ENCODE measurements around the gene CUL1. TPM values are rescaled to one million over a fixed set of nuclear protein-coding genes. Genes with fewer than 3 reads are reported as not detected.

Gene CUL1
- polyA plus RNA-seq, 3 donors, result 53.4 to 59.4 (median 59.0) TPM

GRCh38 chr7:148712678-148713329 lies 14.1 kb downstream of the CUL1 start:
- DNase-seq, result no peak

GRCh38 chr7:148714498-148714897 lies 15.8 kb downstream of the CUL1 start:
- no peak for DNase-seq

- no peak for DNase-seq
These were observed 16.3 kb downstream of the CUL1 start for GRCh38 chr7:148715027-148715426.

GRCh38 chr7:148717266-148717793 lies 18.6 kb downstream of the CUL1 start:
- no peak for DNase-seq

GRCh38 chr7:148718431-148718830 lies 19.7 kb downstream of the CUL1 start:
- DNase-seq, result no peak

GRCh38 chr7:148719753-148720152 lies 21.1 kb downstream of the CUL1 start:
- DNase-seq, result no peak

- DNase-seq, result no peak
These were observed 21.8 kb downstream of the CUL1 start for GRCh38 chr7:148720472-148720871.

GRCh38 chr7:148721390-148721789 lies 22.7 kb downstream of the CUL1 start:
- no peak for DNase-seq

GRCh38 chr7:148722340-148723165 lies 23.9 kb downstream of the CUL1 start:
- no peak for DNase-seq

- DNase-seq, result no peak
These were observed 24.5 kb downstream of the CUL1 start for GRCh38 chr7:148723166-148723559.

- DNase-seq, result no peak
These were observed 25.1 kb downstream of the CUL1 start for GRCh38 chr7:148723846-148724245.

- no peak for DNase-seq
These were observed 27.7 kb downstream of the CUL1 start for GRCh38 chr7:148726385-148726784.

GRCh38 chr7:148727501-148728278 lies 29.0 kb downstream of the CUL1 start:
- no peak for DNase-seq

- DNase-seq, result no peak
These were observed 31.5 kb downstream of the CUL1 start for GRCh38 chr7:148729984-148730733.

GRCh38 chr7:148732862-148733261 lies 34.2 kb downstream of the CUL1 start:
- DNase-seq, result no peak

GRCh38 chr7:148733496-148733895 lies 34.8 kb downstream of the CUL1 start:
- DNase-seq, result no peak

- no peak for DNase-seq
These were observed 36.4 kb downstream of the CUL1 start for GRCh38 chr7:148735141-148735540.

- DNase-seq, result no peak
These were observed 37.3 kb downstream of the CUL1 start for GRCh38 chr7:148735967-148736366.

GRCh38 chr7:148738737-148739535 lies 40.2 kb downstream of the CUL1 start:
- no peak for DNase-seq

GRCh38 chr7:148746135-148746534 lies 47.4 kb downstream of the CUL1 start:
- no peak for DNase-seq

- peak; percentile 28 for DNase-seq
These were observed 48.6 kb downstream of the CUL1 start for GRCh38 chr7:148747274-148747673.

Measured in renal pelvis (tissue), 4 donors.